22Rv1 (cell line): ENCODE data around the gene TRIM38.
A peak's percentile ranks its signal among the peaks of the same experiment; 100 is the strongest.

ENCODE experiments used
- H3K27ac ChIP-seq: fragments of 450-650 bp; 2 replicates; pipeline ENCODE4 v1.5.1; 2017
- ZFX ChIP-seq: fragments of 450-650 bp; IDR thresholded peaks from 2 replicates; pipeline ENCODE4 v1.6.1; 2017; ENCODE audit warnings: antibody characterized with exemption, borderline replicate concordance
- TF ChIP-seq, protein P1 (sequence below): fragments of 450-650 bp; IDR thresholded peaks from 2 replicates; pipeline ENCODE4 v1.5.1; 2017; ENCODE audit warnings: mild to moderate bottlenecking

Gene TRIM38

DNA sequence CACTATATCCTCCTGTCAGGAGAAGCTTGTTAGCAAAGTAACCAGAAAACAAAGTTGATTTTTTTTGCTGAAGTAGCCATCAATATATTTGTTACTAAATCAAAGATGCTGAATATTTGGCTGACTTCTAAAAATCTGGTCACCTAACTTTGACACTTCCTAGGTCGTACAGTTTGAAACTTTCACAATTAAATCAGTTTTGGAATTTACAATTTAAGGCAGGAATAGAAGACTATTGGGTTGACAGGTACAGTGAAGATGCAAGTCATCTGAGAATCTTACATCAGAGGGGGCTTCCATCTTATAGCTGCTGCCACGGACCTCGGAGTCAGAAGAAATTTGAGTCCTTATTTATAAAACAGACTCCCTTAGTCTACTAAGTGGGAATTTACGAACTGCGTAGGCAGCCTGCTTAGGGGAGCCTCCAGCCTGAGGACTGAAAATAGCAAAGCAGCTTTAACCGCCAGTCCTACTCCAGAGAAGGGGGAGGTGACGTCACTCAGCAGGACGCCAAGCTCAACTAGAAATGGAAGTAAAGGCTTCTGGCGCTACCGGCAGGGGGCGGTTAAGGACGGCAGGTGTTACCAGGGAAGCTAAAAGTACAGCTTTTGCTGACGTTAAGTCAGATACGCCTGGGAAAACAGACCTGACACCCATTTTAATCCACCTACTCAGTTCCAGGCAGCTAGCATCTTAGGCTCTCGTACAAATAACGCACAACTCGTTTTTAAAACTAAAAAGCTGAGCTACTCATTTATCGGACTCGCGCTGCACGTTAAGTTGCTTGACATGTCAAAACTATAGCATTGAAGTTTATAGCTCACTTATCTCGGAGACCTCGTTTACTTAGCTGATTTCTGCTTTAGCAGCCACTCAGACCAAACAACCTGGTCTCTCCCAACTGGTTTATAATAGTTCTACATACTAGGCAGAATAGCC, 63.6 kb downstream of the TRIM38 start:
- peak overlapping the region; percentile 100 for H3K27ac ChIP-seq
- TF ChIP-seq, protein P1, sequence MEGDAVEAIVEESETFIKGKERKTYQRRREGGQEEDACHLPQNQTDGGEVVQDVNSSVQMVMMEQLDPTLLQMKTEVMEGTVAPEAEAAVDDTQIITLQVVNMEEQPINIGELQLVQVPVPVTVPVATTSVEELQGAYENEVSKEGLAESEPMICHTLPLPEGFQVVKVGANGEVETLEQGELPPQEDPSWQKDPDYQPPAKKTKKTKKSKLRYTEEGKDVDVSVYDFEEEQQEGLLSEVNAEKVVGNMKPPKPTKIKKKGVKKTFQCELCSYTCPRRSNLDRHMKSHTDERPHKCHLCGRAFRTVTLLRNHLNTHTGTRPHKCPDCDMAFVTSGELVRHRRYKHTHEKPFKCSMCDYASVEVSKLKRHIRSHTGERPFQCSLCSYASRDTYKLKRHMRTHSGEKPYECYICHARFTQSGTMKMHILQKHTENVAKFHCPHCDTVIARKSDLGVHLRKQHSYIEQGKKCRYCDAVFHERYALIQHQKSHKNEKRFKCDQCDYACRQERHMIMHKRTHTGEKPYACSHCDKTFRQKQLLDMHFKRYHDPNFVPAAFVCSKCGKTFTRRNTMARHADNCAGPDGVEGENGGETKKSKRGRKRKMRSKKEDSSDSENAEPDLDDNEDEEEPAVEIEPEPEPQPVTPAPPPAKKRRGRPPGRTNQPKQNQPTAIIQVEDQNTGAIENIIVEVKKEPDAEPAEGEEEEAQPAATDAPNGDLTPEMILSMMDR = peak; percentile 88
- no peak for TF ChIP-seq ZFX

DNA sequence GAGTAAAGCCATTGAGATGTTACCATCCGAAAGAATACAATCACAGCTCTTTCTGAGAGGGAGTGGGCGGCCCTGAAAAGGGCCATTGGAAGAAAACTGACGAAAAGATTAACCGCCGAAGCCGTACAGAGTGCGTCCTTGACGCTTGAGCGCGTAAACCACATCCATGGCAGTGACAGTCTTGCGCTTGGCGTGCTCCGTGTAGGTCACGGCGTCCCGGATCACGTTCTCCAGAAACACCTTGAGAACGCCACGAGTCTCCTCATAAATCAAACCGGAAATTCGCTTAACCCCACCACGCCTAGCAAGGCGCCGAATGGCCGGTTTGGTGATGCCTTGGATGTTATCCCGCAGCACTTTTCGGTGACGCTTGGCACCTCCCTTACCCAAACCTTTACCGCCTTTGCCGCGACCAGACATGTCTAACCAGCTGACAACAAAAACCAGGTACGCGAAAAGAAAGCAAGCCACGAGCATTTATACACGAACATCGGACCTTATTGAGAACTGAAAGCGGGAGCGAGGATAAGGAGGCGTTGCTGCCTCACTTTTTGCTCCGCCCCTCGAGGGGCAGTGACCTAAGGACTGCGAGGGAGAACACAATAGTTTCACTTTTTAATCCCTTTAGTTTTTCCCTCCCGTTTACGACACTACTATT, 64.4 kb downstream of the TRIM38 start:
- peak overlapping the region; percentile 100 for H3K27ac ChIP-seq

DNA sequence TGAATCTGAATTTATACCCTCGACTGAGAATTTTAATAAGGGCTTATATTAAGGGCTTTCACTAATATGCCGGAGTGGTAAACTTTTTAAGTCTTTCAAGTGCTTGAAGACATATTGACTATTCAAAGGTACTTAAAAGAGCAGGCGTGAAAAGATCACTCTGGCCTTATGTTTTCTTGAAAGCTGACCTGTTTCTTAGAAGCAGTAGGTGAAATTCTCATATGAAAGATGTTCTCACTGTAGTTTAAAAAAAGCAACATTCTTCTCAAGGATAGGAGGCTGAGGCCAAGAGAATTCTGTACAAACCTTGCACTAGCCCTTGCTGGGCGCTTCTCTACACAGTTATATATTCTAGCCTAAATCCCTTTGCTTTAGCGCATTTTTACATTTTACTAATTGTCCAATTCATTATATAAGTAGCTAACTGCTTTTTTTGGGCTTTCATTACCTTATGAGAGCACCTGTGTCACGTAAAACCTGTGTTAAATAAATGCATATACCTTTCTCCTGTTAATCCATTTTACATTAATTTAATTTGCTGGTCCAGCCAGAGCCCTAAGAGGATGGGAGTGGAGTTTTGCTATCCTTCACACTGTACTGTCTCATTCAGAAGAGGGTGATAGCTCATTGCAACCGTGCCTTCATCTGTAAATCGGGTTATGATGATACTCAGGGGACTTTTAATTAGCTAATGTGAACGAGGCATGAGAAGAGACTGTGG, 65.0 kb downstream of the TRIM38 start:
- TF ChIP-seq, protein P1 = no peak
- TF ChIP-seq ZFX = no peak
- peak overlapping the region; percentile 100 for H3K27ac ChIP-seq

More for the DNA sequence above, 64.4 kb downstream of the TRIM38 start:
- TF ChIP-seq, protein P1 = no peak
- TF ChIP-seq ZFX = no peak

DNA sequence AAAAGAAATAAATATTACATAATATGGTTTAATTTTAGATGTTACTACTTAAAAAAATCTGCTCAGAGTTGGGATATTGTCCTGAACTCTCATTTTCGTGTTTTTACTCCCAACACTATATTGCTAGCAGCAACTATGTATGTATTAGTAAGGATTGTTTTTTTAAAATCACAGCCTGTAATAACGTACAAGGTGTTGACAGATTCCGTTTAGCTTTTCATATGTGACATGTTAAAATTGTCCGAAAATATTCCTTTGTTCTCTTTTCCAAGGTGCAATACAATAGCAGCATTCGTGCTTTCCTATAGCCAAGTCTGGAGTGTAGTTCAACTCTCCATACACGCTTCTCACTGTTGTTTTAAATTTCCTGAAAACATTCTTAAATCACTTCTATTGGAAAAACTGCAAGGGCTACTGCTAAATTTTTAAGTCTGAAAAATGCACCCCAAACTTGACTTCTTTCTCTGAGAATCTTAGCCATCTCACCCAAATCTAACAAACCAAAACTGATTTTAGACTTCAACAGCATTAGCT, 65.7 kb downstream of the TRIM38 start:
- H3K27ac ChIP-seq = peak overlapping the region; percentile 100
- TF ChIP-seq, protein P1 = no peak
- TF ChIP-seq ZFX = no peak

DNA sequence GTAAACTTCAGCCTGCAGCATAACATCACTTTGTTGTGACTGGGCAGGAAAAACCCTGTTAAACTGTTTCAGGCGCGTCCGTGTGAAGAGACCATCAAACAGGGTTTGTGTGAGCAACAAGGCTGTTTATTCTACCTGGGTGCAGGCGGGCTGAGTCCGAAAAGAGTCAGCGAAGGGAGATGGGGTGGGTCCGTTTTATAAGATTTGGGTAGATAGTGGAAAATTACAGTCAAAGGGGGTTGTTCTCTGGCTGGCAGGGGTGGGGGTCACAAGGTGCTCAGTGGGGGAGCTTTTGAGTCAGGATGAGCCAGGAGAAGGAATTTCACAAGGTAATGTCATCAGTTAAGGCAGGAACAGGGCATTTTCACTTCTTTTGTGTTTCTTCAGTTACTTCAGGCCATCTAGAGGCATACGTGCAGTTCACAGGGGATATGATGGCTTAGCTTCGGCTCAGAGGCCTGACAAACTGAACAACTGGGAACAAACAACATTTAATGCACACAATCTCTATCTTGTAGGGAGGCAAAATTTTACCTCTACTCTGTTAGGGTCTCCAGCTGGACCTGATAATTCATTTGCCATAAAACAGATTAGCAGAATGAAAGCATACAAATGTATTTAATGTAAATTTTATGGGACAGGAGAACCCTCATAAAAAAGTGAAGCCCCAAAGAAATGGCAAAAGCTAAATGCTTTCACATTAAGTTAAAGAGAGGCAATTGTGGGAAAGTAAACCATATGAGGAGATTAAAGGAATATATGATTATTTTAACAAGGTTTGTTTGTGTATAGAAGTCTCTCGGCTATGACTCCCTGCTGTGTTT, 66.4 kb downstream of the TRIM38 start:
- no peak for TF ChIP-seq ZFX
- TF ChIP-seq, protein P1 = no peak
- H3K27ac ChIP-seq = peak overlapping the region; percentile 100

DNA sequence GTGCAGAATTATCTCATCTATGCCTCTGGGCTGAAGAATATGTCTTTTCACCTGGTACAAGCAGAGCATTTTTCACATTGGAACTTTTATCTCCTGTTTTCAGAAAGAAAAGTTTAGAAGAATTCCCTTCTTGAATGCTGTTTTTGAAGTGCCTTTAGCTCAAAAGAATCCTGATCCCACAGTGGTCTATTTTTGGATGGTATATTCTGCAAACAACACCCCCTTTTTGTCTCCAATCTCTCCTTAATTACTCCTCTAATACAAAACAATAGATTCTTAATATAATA, 66.9 kb downstream of the TRIM38 start:
- TF ChIP-seq, protein P1 = no peak
- TF ChIP-seq ZFX = no peak
- H3K27ac ChIP-seq = peak overlapping the region; percentile 100
